H9 (cell line): Measurements from ENCODE around the gene DCST1. TPM values are rescaled to one million over a fixed set of nuclear protein-coding genes. Genes with fewer than 3 reads are reported as not detected.

Experiments
- DNase-seq: peaks from one replicate; pipeline ENCODE4 v3.0.0-alpha.2; 2017
- H2AFZ ChIP-seq: one replicate; pipeline ENCODE4 v1.6.1; 2013; ENCODE audit warnings: mild to moderate bottlenecking, low read length, control low read depth, moderate library complexity
- H2AK5ac ChIP-seq: 2 replicates; pipeline ENCODE4 v1.6.1; 2013; ENCODE audit warnings: low read length, control low read depth, mixed read lengths; ENCODE audit not compliant: insufficient read length
- H2BK120ac ChIP-seq: one replicate; pipeline ENCODE4 v1.6.1; 2013; ENCODE audit warnings: low read depth, mild to moderate bottlenecking, low read length, control low read depth, inconsistent platforms; ENCODE audit not compliant: poor library complexity, severe bottlenecking
- H2BK12ac ChIP-seq: 2 replicates; pipeline ENCODE4 v1.6.1; 2013; ENCODE audit warnings: low read length, control low read depth, mixed read lengths, low read depth; ENCODE audit not compliant: insufficient read length
- H2BK15ac ChIP-seq: 2 replicates; pipeline ENCODE4 v1.6.1; 2013; ENCODE audit warnings: low read depth, low read length, control low read depth
- H2BK20ac ChIP-seq: one replicate; pipeline ENCODE4 v1.6.1; 2013; ENCODE audit warnings: low read depth, mild to moderate bottlenecking, low read length, control low read depth, inconsistent platforms; ENCODE audit not compliant: poor library complexity, severe bottlenecking
- H2BK5ac ChIP-seq: 2 replicates; pipeline ENCODE4 v1.6.1; 2013; ENCODE audit warnings: low read length, control low read depth, mixed read lengths; ENCODE audit not compliant: insufficient read length
- H3K14ac ChIP-seq: 2 replicates; pipeline ENCODE4 v1.6.1; 2013; ENCODE audit warnings: low read length, control low read depth; ENCODE audit not compliant: insufficient read depth
- H3K18ac ChIP-seq: 2 replicates; pipeline ENCODE4 v1.6.1; 2013; ENCODE audit warnings: low read depth, mild to moderate bottlenecking, mixed read lengths, low read length, control low read depth; ENCODE audit not compliant: insufficient read length
- H3K23ac ChIP-seq: 2 replicates; pipeline ENCODE4 v1.6.1; 2013; ENCODE audit warnings: low read length, control low read depth, mixed read lengths, low read depth; ENCODE audit not compliant: insufficient read length
- H3K23me2 ChIP-seq: 2 replicates; pipeline ENCODE4 v1.6.1; 2013; ENCODE audit warnings: low read depth, mild to moderate bottlenecking, mixed read lengths, low read length, control low read depth; ENCODE audit not compliant: insufficient read length, poor library complexity, severe bottlenecking
- H3K27ac ChIP-seq: 2 replicates; pipeline ENCODE4 v1.5.1; 2013; ENCODE audit warnings: low read length, control low read depth, mixed read lengths, low read depth; ENCODE audit not compliant: insufficient read length
- H3K27me3 ChIP-seq: 2 replicates; pipeline ENCODE4 v1.6.1; 2013; ENCODE audit warnings: low read length, control low read depth, inconsistent platforms; ENCODE audit not compliant: insufficient read depth
- H3K4ac ChIP-seq: 2 replicates; pipeline ENCODE4 v1.6.1; 2013; ENCODE audit warnings: low read depth, mild to moderate bottlenecking, control low read depth, inconsistent platforms, low read length, moderate library complexity
- H3K4me1 ChIP-seq: 2 replicates; pipeline ENCODE4 v1.6.1; 2013; ENCODE audit warnings: low read length, control low read depth, inconsistent platforms; ENCODE audit not compliant: insufficient read depth
- H3K4me2 ChIP-seq: 2 replicates; pipeline ENCODE4 v1.6.1; 2013; ENCODE audit warnings: low read length, control low read depth, mixed read lengths; ENCODE audit not compliant: insufficient read length, insufficient read depth
- H3K56ac ChIP-seq: 2 replicates; pipeline ENCODE4 v1.6.1; 2013; ENCODE audit warnings: low read depth, mild to moderate bottlenecking, mixed read lengths, low read length, control low read depth; ENCODE audit not compliant: insufficient read length
- H3K79me1 ChIP-seq: 2 replicates; pipeline ENCODE4 v1.6.1; 2013; ENCODE audit warnings: low read depth, mild to moderate bottlenecking, moderate library complexity, low read length, control low read depth, inconsistent platforms; ENCODE audit not compliant: insufficient read depth, poor library complexity, severe bottlenecking
- H3K79me2 ChIP-seq: 2 replicates; pipeline ENCODE4 v1.6.1; 2013; ENCODE audit warnings: low read length, control low read depth, inconsistent platforms; ENCODE audit not compliant: insufficient read depth
- H3K9ac ChIP-seq: 2 replicates; pipeline ENCODE4 v1.6.1; 2013; ENCODE audit warnings: low read length, control low read depth, mixed read lengths; ENCODE audit not compliant: insufficient read length; ENCODE audit errors: extremely low read depth
- H3K9me3 ChIP-seq: one replicate; pipeline ENCODE4 v1.6.1; 2013; ENCODE audit warnings: low read depth, low read length, inconsistent platforms; ENCODE audit not compliant: control insufficient read depth
- H3T11ph ChIP-seq: one replicate; pipeline ENCODE4 v1.6.1; 2013; ENCODE audit warnings: mild to moderate bottlenecking, low read length, control low read depth, inconsistent platforms
- H4K20me1 ChIP-seq: one replicate; pipeline ENCODE4 v1.6.1; 2013; ENCODE audit not compliant: control insufficient read depth, insufficient read length, insufficient read depth
- H4K5ac ChIP-seq: 2 replicates; pipeline ENCODE4 v1.6.1; 2013; ENCODE audit warnings: low read depth, mild to moderate bottlenecking, mixed read lengths, low read length, control low read depth; ENCODE audit not compliant: insufficient read length
- H4K8ac ChIP-seq: replicated peaks from 2 replicates; pipeline ENCODE4 v1.6.1; 2013; ENCODE audit warnings: low read length, control low read depth, mixed read lengths, low read depth; ENCODE audit not compliant: insufficient read length
- H4K91ac ChIP-seq: 2 replicates; pipeline ENCODE4 v1.6.1; 2013; ENCODE audit warnings: low read depth, mild to moderate bottlenecking, moderate library complexity, mixed read lengths, low read length, control low read depth; ENCODE audit not compliant: insufficient read length
- H3K27ac Mint-ChIP-seq, 3 experiments: 2 replicates in 2 of 3; 3 replicates in 1 of 3; pipeline ENCODE4 v1.8.0; 2020 to 2021; ENCODE audit warnings: mixed read lengths in 3 of 3, mild to moderate bottlenecking in 1 of 3, moderate library complexity in 1 of 3
- H3K27me3 Mint-ChIP-seq: 2 replicates; pipeline ENCODE4 v1.8.0; 2021; ENCODE audit warnings: low read depth, mild to moderate bottlenecking, moderate library complexity, mixed read lengths
- H3K36me3 Mint-ChIP-seq, 3 experiments: 2 replicates in 2 of 3; 3 replicates in 1 of 3; pipeline ENCODE4 v1.8.0; 2020 to 2021; ENCODE audit warnings: low read depth in 3 of 3, mixed read lengths in 3 of 3; ENCODE audit not compliant: insufficient read depth in 1 of 3
- H3K4me1 Mint-ChIP-seq, 2 experiments: 2 replicates each; pipeline ENCODE4 v1.8.0; 2020; ENCODE audit warnings: mixed read lengths in 2 of 2
- H3K4me3 Mint-ChIP-seq, 2 experiments: 2 replicates in 1 of 2; 3 replicates in 1 of 2; pipeline ENCODE4 v1.8.0; 2020 to 2021; ENCODE audit warnings: mild to moderate bottlenecking in 2 of 2, mixed read lengths in 2 of 2, moderate library complexity in 1 of 2
- H3K9me3 Mint-ChIP-seq, 2 experiments: 2 replicates in 1 of 2; 3 replicates in 1 of 2; pipeline ENCODE4 v1.8.0; 2020; ENCODE audit warnings: mild to moderate bottlenecking in 2 of 2, mixed read lengths in 2 of 2, moderate library complexity in 1 of 2
- WGBS: extraction: QIAGEN DNeasy Blood & Tissue Kit; methylation state at CpG from one replicate; pipeline ENCODE4 v1.1.7; 2013; ENCODE audit warnings: missing lambda C conversion rate, low lambda C conversion rate, mixed read lengths; ENCODE audit not compliant: insufficient read length; ENCODE audit errors: extremely low coverage; 5-methylcytosine and 5-hydroxymethylcytosine counted together
- total RNA-seq: library from RNA; stranded (reverse); gene quantifications from 2 replicates; pipeline ENCODE4 v1.2.1, GENCODE V29; 2021
- TF ChIP-seq, protein P1 (sequence below): fragments of 200-600 bp; sonication (generic); conservative IDR thresholded peaks from 3 replicates; pipeline ENCODE4 v1.8.0; 2021; ENCODE audit warnings: antibody characterized with exemption, mild to moderate bottlenecking

Gene DCST1
- total RNA-seq, 1 experiment from 2014 or later = not detected

DNA sequence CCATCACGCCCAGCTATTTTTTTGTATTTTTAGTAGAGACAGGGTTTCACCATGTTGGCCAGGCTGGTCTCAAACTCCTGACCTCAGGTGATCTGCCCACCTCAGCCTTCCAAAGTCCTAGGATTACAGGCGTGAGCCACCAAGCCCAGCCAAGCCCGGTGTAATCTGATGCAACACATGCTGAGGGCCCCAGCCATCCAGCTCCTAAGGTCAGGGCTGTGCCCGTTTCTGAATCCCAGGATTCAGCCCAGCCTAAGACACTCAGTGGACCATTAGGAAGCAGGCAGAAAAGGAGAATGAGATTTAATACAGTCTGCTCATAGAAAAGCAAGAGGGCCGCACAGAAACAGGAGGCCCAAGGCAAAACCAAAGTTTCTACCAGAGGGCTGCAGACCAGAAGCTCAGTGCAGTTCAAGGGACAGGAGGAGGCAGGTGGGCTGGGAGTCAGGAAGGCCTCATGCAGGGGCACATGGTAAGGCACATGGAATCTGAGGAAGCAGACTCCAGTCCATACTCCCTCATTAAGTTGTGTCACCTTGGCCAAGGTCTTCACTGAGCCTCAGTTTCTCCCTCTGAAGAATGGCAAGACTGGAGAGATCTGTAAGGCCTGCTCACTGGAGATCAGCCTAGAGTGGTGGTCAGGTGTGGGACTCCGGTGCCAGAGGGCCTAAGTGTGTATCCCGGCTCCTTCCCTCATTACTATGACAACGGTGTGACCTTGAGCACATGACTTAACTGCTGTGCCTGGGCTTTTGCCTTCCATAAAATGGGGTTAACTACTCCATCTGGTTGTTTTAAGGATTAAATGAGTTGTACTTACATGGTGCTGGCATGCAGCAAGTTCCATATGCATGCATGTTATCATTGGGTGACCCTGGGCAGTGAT lies 15.1 kb downstream of the DCST1 start:
- Histone ChIP-seq H2BK20ac (no peak overlapping the region), H2BK5ac (no peak overlapping the region), H2AK5ac (no peak overlapping the region), H3K79me1 (no peaks in the 10 kb centered on the region), H3K23me2 (peaks cover 16% of the 10 kb centered on the region), H3K23ac (no peak overlapping the region), H3K9me3 (no peaks in the 10 kb centered on the region), H2BK15ac (no peak overlapping the region), H3K27me3 (peaks cover 4% of the 10 kb centered on the region; the same call in 1 of the 2 replicates), H3K79me2 (no peaks in the 10 kb centered on the region), H3K18ac (no peak overlapping the region), H2AFZ (no peak overlapping the region), H3T11ph (no peak overlapping the region), H3K9ac (no peak overlapping the region), H4K5ac (no peak overlapping the region), H3K56ac (no peak overlapping the region), H3K4me2 (no peak overlapping the region), H4K20me1 (no peaks in the 10 kb centered on the region), H3K4ac (no peak overlapping the region), H3K14ac (no peak overlapping the region), H4K91ac (no peak overlapping the region), H3K27ac (no peak overlapping the region), H4K8ac (no peak overlapping the region), H2BK120ac (no peak overlapping the region), H3K4me1 (no peaks in the 10 kb centered on the region; the same call in 1 of the 2 replicates), H2BK12ac (no peak overlapping the region)
- TF ChIP-seq, protein P1, sequence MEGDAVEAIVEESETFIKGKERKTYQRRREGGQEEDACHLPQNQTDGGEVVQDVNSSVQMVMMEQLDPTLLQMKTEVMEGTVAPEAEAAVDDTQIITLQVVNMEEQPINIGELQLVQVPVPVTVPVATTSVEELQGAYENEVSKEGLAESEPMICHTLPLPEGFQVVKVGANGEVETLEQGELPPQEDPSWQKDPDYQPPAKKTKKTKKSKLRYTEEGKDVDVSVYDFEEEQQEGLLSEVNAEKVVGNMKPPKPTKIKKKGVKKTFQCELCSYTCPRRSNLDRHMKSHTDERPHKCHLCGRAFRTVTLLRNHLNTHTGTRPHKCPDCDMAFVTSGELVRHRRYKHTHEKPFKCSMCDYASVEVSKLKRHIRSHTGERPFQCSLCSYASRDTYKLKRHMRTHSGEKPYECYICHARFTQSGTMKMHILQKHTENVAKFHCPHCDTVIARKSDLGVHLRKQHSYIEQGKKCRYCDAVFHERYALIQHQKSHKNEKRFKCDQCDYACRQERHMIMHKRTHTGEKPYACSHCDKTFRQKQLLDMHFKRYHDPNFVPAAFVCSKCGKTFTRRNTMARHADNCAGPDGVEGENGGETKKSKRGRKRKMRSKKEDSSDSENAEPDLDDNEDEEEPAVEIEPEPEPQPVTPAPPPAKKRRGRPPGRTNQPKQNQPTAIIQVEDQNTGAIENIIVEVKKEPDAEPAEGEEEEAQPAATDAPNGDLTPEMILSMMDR = no peak
- H3K36me3 Mint-ChIP-seq = no peaks in the 10 kb centered on the region; a peak in 2 of 7 replicates
- no CpG with 5 or more reads among the region's 8 CpGs for WGBS
- H3K9me3 Mint-ChIP-seq = no peaks in the 10 kb centered on the region; a peak in 1 of 5 replicates
- H3K27ac Mint-ChIP-seq = peak overlapping the region in 1 of 3 experiments; percentile 45; a peak in 1 of 7 replicates
- H3K4me3 Mint-ChIP-seq = no peak overlapping the region
- DNase-seq = no peak
- H3K4me1 Mint-ChIP-seq = peaks cover 33 to 58% of the 10 kb centered on the region in 2 experiments
- peaks cover 20% of the 10 kb centered on the region for H3K27me3 Mint-ChIP-seq
